ENCODE results near the gene CCNK. TPM values are rescaled to one million over a fixed set of nuclear protein-coding genes. Genes with fewer than 3 reads are reported as not detected.

Gene CCNK
- total RNA-seq, 1 donor from 2014 or later = 64.8 TPM

- TF ChIP-seq CTCF (IDR thresholded peaks at IDR 0.05; ENCODE audit: unreplicated experiment) = no peak
- no peak for DNase-seq (ENCODE audit: low spot score, unreplicated experiment)
- Mint-ChIP-seq H3K36me3 (ENCODE audit: insufficient read depth) (peaks cover 4% of the 10 kb centered on the region), H3K27ac (peak overlapping the region; percentile 69), H3K9me3 (ENCODE audit: low read depth) (no peaks in the 10 kb centered on the region), H3K4me3 (ENCODE audit: low read depth) (no peak overlapping the region), H3K27me3 (no peaks in the 10 kb centered on the region), H3K4me1 (ENCODE audit: low read depth) (peaks cover 46% of the 10 kb centered on the region)
Measured at GRCh38 chr14:99560922-99561683, 79.9 kb downstream of the CCNK start.

- TF ChIP-seq CTCF (IDR thresholded peaks at IDR 0.05; ENCODE audit: unreplicated experiment) = no peak
- peak overlapping the region; percentile 45 for H3K27ac Mint-ChIP-seq
- no peak overlapping the region for H3K4me3 Mint-ChIP-seq (ENCODE audit: low read depth)
- H3K4me1 Mint-ChIP-seq (ENCODE audit: low read depth) = peaks cover 45% of the 10 kb centered on the region
- DNase-seq (ENCODE audit: low spot score, unreplicated experiment) = no peak
- H3K27me3 Mint-ChIP-seq = no peaks in the 10 kb centered on the region
- H3K9me3 Mint-ChIP-seq (ENCODE audit: low read depth) = no peaks in the 10 kb centered on the region
- H3K36me3 Mint-ChIP-seq (ENCODE audit: insufficient read depth) = peaks cover 4% of the 10 kb centered on the region
Measured at GRCh38 chr14:99561864-99562263, 80.7 kb downstream of the CCNK start.

Other genes with a start within 250 kb of the CCNK start
- gene BCL11B, start 209.2 kb upstream of the CCNK start, total RNA-seq = 2.3 and 2.9 TPM in 2 replicates
- gene SETD3, start 550 bp upstream of the CCNK start, total RNA-seq = 46.0 and 51.7 TPM in 2 replicates
- 43.6 and 44.9 TPM in 2 replicates for gene CCDC85C, start 122.8 kb downstream of the CCNK start, total RNA-seq
- 0.65 and 0.73 TPM in 2 replicates for gene HHIPL1, start 163.7 kb downstream of the CCNK start, total RNA-seq
- 2.9 and 3.9 TPM in 2 replicates for gene CYP46A1, start 202.9 kb downstream of the CCNK start, total RNA-seq

Measured in progenitor cell of endocrine pancreas (in vitro differentiated cells).